Activated CD4-positive, CD25-positive, alpha-beta regulatory T cell (primary cell): ENCODE measurements around the gene UAP1L1.

Experiments
- DNase-seq, 4 experiments: peaks; one replicate each; lab custom pipeline; 2025; lab: John Stamatoyannopoulos, UW

The UAP1L1 gene

GRCh38 chr9:137097761-137098462 lies 20.6 kb downstream of the UAP1L1 start:
- DNase-seq = no peak

GRCh38 chr9:137099231-137099630 lies 21.9 kb downstream of the UAP1L1 start:
- DNase-seq = no peak

GRCh38 chr9:137103206-137103999 lies 26.1 kb downstream of the UAP1L1 start:
- no peak for DNase-seq

GRCh38 chr9:137105814-137106661 lies 28.7 kb downstream of the UAP1L1 start:
- DNase-seq = no peak

GRCh38 chr9:137106662-137107250 lies 29.4 kb downstream of the UAP1L1 start:
- no peak for DNase-seq

GRCh38 chr9:137107312-137107921 lies 30.1 kb downstream of the UAP1L1 start:
- DNase-seq = no peak

GRCh38 chr9:137107982-137108381 lies 30.7 kb downstream of the UAP1L1 start:
- no peak for DNase-seq

- DNase-seq = no peak
Observed at GRCh38 chr9:137108608-137109249, 31.4 kb downstream of the UAP1L1 start.

GRCh38 chr9:137109250-137110146 lies 32.2 kb downstream of the UAP1L1 start:
- DNase-seq = no peak

- no peak for DNase-seq
Observed at GRCh38 chr9:137110147-137110910, 33.0 kb downstream of the UAP1L1 start.

GRCh38 chr9:137110911-137111787 lies 33.8 kb downstream of the UAP1L1 start:
- no peak for DNase-seq

- DNase-seq = no peak
Observed at GRCh38 chr9:137111788-137112563, 34.7 kb downstream of the UAP1L1 start.

- DNase-seq = no peak
Observed at GRCh38 chr9:137112564-137113384, 35.5 kb downstream of the UAP1L1 start.

- no peak for DNase-seq
Observed at GRCh38 chr9:137113385-137114159, 36.3 kb downstream of the UAP1L1 start.

GRCh38 chr9:137114220-137114612 lies 36.9 kb downstream of the UAP1L1 start:
- no peak for DNase-seq
